ENCODE results near the gene E2F4. TPM values are rescaled to one million over a fixed set of nuclear protein-coding genes. Genes with fewer than 3 reads are reported as not detected.
A peak's percentile ranks its signal among the peaks of the same experiment; 100 is the strongest.

Gene E2F4
- total and polyA plus RNA-seq, 2 of the 8 experiments (the other 6 are each of a cell fraction or from before 2014, with no cell fraction given): 79.9 to 157 TPM

GRCh38 chr16:67242138-67242730, 50.3 kb downstream of the E2F4 start:
- Histone ChIP-seq H3K14ac (ENCODE audit: insufficient read length) (no peak overlapping the region), H3K27ac (ENCODE audit: low read depth, low read length) (no peak overlapping the region), H3K4ac (replicated peaks; ENCODE audit: insufficient read length, low read depth, low read length) (no peak overlapping the region), H2BK12ac (ENCODE audit: low read depth, low read length) (0 out of 2 replicates have a peak overlapping the region, but pooled peaks have one; percentile 94), H2BK120ac (replicated peaks; ENCODE audit: low read depth, low read length) (no peak overlapping the region), H3K36me3 (ENCODE audit: control insufficient read depth in 2 of 4, insufficient read depth in 4 of 4, low read length in 3 of 4) (peaks cover under 1 to 10% (median 5%) of the 10 kb centered on the region in 4 experiments; a peak in 3 of 8 replicates), H3K79me2 (ENCODE audit: control insufficient read depth in 1 of 2, insufficient read depth in 2 of 2, low read length in 2 of 2) (peaks cover 0 to 21% of the 10 kb centered on the region in 2 experiments; a peak in 2 of 4 replicates), H3K23ac (ENCODE audit: insufficient read length) (no peak overlapping the region), H3K4me2 (ENCODE audit: insufficient read depth in 1 of 2, low read depth in 2 of 2, low read length in 2 of 2) (no peak overlapping the region; a peak in 1 of 4 replicates), H3K79me1 (ENCODE audit: low read depth, low read length) (peaks cover 18% of the 10 kb centered on the region), H2AFZ (ENCODE audit: low read length) (no peak overlapping the region), H3K27me3 (replicated peaks in 1 of 4; ENCODE audit: control insufficient read depth in 3 of 4, extremely low read depth in 1 of 4, insufficient read depth in 3 of 4, low read length in 3 of 4) (no peaks in the 10 kb centered on the region), H3K4me3 (ENCODE audit: extremely low read depth in 1 of 4, insufficient read depth in 2 of 4, low read depth in 3 of 4, low read length in 4 of 4) (no peak overlapping the region), H3K9ac (replicated peaks in 1 of 4; ENCODE audit: extremely low read depth in 1 of 4, low read depth in 3 of 4, low read length in 3 of 4) (no peak overlapping the region), H3K23me2 (ENCODE audit: low read depth, low read length) (peaks cover 1% of the 10 kb centered on the region; the same call in 1 of the 2 replicates), H3K4me1 (replicated peaks in 1 of 4; ENCODE audit: control insufficient read depth in 3 of 4, insufficient read depth in 4 of 4, low read length in 3 of 4) (peaks cover 12 to 23% (median 14%) of the 10 kb centered on the region in 4 experiments), H4K91ac (replicated peaks; ENCODE audit: insufficient read length, low read length) (no peak overlapping the region), H4K5ac (ENCODE audit: insufficient read length, low read depth, low read length) (no peak overlapping the region), H3K9me3 (ENCODE audit: insufficient read depth in 2 of 2, low read depth in 1 of 2, low read length in 1 of 2) (no peaks in the 10 kb centered on the region), H2AK5ac (ENCODE audit: low read depth, low read length) (0 out of 2 replicates have a peak overlapping the region, but pooled peaks have one; percentile 33), H3K56ac (replicated peaks; ENCODE audit: insufficient read length, low read depth, low read length) (no peak overlapping the region), H4K20me1 (replicated peaks in 1 of 2; ENCODE audit: control insufficient read depth in 1 of 2, insufficient read depth in 2 of 2, low read length in 2 of 2) (peaks cover 0 to 2% of the 10 kb centered on the region in 2 experiments), H4K8ac (ENCODE audit: extremely low read depth, insufficient read depth, low read length) (no peak overlapping the region), H2BK20ac (ENCODE audit: low read length) (no peak overlapping the region), H3K18ac (ENCODE audit: extremely low read depth, low read length) (no peak overlapping the region; the same call in 1 of the 2 replicates), H2BK5ac (ENCODE audit: low read depth, low read length) (0 out of 2 replicates have a peak overlapping the region, but pooled peaks have one; percentile 16), H2BK15ac (ENCODE audit: low read length) (no peak overlapping the region)
- ChIA-PET CTCF (ENCODE audit: partially characterized antibody) (interaction anchor here (0.5 to 1.6 kb wide), 6 partner anchors 14 to 146 kb away, joined by 3 to 6 read pairs (median 4); no protein-coding TSS in a partner anchor), POLR2A (ENCODE audit: partially characterized antibody) (interaction anchor here (1.0 to 1.7 kb wide), 2 partner anchors 10 to 14 kb away, joined by 3 to 5 read pairs; no protein-coding TSS in a partner anchor)
- FAIRE-seq: no peak
- WGBS, 2 experiments (ENCODE audit: extremely low coverage in 1 of 2, insufficient coverage in 1 of 2, insufficient read length in 1 of 2, insufficient replicate concordance in 2 of 2, low coverage in 1 of 2, low lambda C conversion rate in 2 of 2, missing lambda C conversion rate in 1 of 2): 94% methylated on average over 4 of the region's 4 CpGs; no CpG with 5 or more reads in 1 of the 2 experiments
- no peak for DNase-seq (ENCODE audit: low read depth in 1 of 2, low spot score in 2 of 2)
- no peak for TF ChIP-seq TBP (IDR thresholded peaks at IDR 0.05; ENCODE audit: low read depth, low read length)
- no peak for TF ChIP-seq POLR2AphosphoS5 (IDR thresholded peaks at IDR 0.05; ENCODE audit: low read depth, low read length)
- TF ChIP-seq CREB1 (IDR thresholded peaks at IDR 0.05): no peak
- TF ChIP-seq CBX5 (IDR thresholded peaks at IDR 0.05; ENCODE audit: low read depth, low read length): no peak
- TF ChIP-seq, protein P1, sequence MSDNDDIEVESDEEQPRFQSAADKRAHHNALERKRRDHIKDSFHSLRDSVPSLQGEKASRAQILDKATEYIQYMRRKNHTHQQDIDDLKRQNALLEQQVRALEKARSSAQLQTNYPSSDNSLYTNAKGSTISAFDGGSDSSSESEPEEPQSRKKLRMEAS (IDR thresholded peaks at IDR 0.05): no peak
- TF ChIP-seq ZNF274 (IDR thresholded peaks at IDR 0.05; ENCODE audit: borderline replicate concordance, extremely low read depth, low read length): no peak
- no peak for TF ChIP-seq EGR1 (IDR thresholded peaks at IDR 0.05; ENCODE audit: borderline replicate concordance, low read depth, low read length)
- no peak for TF ChIP-seq KDM4A (IDR thresholded peaks at IDR 0.05; ENCODE audit: low read depth, low read length, severe bottlenecking)
- no peak for TF ChIP-seq POLR2A (IDR thresholded peaks at IDR 0.05; ENCODE audit: control extremely low read depth in 1 of 2, low read depth in 2 of 2, low read length in 2 of 2)
- no peak for TF ChIP-seq CBX8 (IDR thresholded peaks at IDR 0.05; ENCODE audit: borderline replicate concordance, low read depth, low read length)
- no peak for TF ChIP-seq HDAC6 (IDR thresholded peaks at IDR 0.05; ENCODE audit: low read depth, low read length)
- TF ChIP-seq BRCA1 (IDR thresholded peaks at IDR 0.05; ENCODE audit: low read depth, low read length): no peak
- no peak for TF ChIP-seq NANOG (IDR thresholded peaks at IDR 0.05; ENCODE audit: insufficient read depth, low read depth, low read length, poor library complexity, severe bottlenecking)
